ENCODE results near the gene BNIP2.
"Not testable (repeated sequence)": the region's sequence is repeated elsewhere in the genome, so short reads cannot be mapped to it uniquely, and the experiment has no call there.

DNA sequence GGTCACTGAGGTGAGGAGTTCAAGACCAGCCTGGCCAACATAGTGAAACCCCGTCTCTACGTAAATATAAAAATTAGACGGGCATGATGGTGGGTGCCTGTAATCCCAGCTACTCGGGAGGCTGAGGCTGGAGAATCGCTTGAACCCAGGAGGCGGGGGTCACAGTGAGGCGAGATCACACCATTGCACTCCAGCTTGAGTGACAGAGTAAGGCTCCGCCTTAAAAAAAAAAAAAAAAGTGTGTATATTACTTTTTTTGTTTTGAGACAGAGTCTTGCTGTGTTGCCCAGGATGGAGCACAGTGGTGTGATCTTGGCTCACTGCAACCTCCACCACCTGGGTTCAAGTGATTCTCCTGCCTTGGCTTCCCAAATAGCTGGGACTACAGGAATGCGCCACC lies 43.3 kb downstream of the BNIP2 start:
- not testable (repeated sequence) for TF ChIP-seq ZNF274 (IDR thresholded peaks at IDR 0.05; ENCODE audit: low read depth, low read length); CBX3 (IDR thresholded peaks at IDR 0.05; ENCODE audit: low read depth); YY1 (IDR thresholded peaks at IDR 0.05; ENCODE audit: extremely low read depth, insufficient replicate concordance, low read depth, low read length); JUND (IDR thresholded peaks at IDR 0.05); EZH2phosphoT487 (IDR thresholded peaks at IDR 0.05; ENCODE audit: borderline replicate concordance); ZFX (IDR thresholded peaks at IDR 0.05); POLR2AphosphoS5 (IDR thresholded peaks at IDR 0.05; ENCODE audit: low read depth, low read length); SIN3A (IDR thresholded peaks at IDR 0.05; ENCODE audit: low read depth); POLR2A (IDR thresholded peaks at IDR 0.05; ENCODE audit: borderline replicate concordance, extremely low read depth, insufficient read depth, insufficient read length)
- TF ChIP-seq, protein P1, sequence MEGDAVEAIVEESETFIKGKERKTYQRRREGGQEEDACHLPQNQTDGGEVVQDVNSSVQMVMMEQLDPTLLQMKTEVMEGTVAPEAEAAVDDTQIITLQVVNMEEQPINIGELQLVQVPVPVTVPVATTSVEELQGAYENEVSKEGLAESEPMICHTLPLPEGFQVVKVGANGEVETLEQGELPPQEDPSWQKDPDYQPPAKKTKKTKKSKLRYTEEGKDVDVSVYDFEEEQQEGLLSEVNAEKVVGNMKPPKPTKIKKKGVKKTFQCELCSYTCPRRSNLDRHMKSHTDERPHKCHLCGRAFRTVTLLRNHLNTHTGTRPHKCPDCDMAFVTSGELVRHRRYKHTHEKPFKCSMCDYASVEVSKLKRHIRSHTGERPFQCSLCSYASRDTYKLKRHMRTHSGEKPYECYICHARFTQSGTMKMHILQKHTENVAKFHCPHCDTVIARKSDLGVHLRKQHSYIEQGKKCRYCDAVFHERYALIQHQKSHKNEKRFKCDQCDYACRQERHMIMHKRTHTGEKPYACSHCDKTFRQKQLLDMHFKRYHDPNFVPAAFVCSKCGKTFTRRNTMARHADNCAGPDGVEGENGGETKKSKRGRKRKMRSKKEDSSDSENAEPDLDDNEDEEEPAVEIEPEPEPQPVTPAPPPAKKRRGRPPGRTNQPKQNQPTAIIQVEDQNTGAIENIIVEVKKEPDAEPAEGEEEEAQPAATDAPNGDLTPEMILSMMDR (IDR thresholded peaks at IDR 0.05 in 2 of 3, conservative IDR thresholded peaks at IDR 0.05 in 1 of 3; ENCODE audit: borderline replicate concordance in 1 of 3, insufficient read depth in 1 of 3, low read depth in 2 of 3, low read length in 2 of 3), result not testable (repeated sequence)

All from HCT116 (cell line).